Muscle of leg (tissue), 11 donors: ENCODE measurements around the gene CMSS1. TPM values are rescaled to one million over a fixed set of nuclear protein-coding genes. Genes with fewer than 3 reads are reported as not detected.

ENCODE experiments used
- DNase-seq: peaks from one replicate; pipeline ENCODE4 v3.0.0; 2013
- H3K27ac ChIP-seq: one replicate; pipeline ENCODE4 v1.5.1; 2013; ENCODE audit warnings: mild to moderate bottlenecking, low read length, control low read depth
- H3K27me3 ChIP-seq: one replicate; pipeline ENCODE4 v1.6.1; 2013; ENCODE audit warnings: low read length; ENCODE audit not compliant: control insufficient read depth, insufficient read depth
- H3K36me3 ChIP-seq: one replicate; pipeline ENCODE4 v1.6.1; 2013; ENCODE audit warnings: low read length; ENCODE audit not compliant: control insufficient read depth, insufficient read depth
- H3K4me1 ChIP-seq: one replicate; pipeline ENCODE4 v1.6.1; 2013; ENCODE audit warnings: low read length; ENCODE audit not compliant: control insufficient read depth, insufficient read depth
- H3K4me3 ChIP-seq: one replicate; pipeline ENCODE4 v1.5.1; 2013; ENCODE audit warnings: low read length, control low read depth
- H3K9me3 ChIP-seq: replicated peaks from 2 replicates; pipeline ENCODE4 v1.6.1; 2013; ENCODE audit warnings: low read depth, low read length; ENCODE audit not compliant: control insufficient read depth
- WGBS: methylation state at CpG from one replicate; pipeline ENCODE4 v1.1.5; 2013; ENCODE audit warnings: missing lambda C conversion rate; ENCODE audit not compliant: insufficient coverage; 5-methylcytosine and 5-hydroxymethylcytosine counted together
- polyA plus RNA-seq, 8 donors: library from polyadenylated mRNA; unstranded; fragments of 120-200 nt; gene quantifications; one replicate each; pipeline versions ENCODE4 v1.2.1 to v1.2.3, GENCODE V29; 2013; ENCODE audit warnings: inconsistent platforms in 1 of 8, low replicate concordance in 1 of 8; ENCODE audit not compliant: insufficient read length in 8 of 8, insufficient read depth in 1 of 8
- total RNA-seq: library from RNA; stranded (reverse); fragments of 120-200 nt; gene quantifications from one replicate; pipeline ENCODE4 v1.2.4, GENCODE V29; 2013

Gene CMSS1
- total and polyA plus RNA-seq, 9 donors, result 23.8 to 35.0 (median 29.0) TPM

GRCh38 chr3:100030346-100030745 lies 212.7 kb downstream of the CMSS1 start:
- H3K36me3 ChIP-seq, result no peaks in the 10 kb centered on the region
- H3K4me3 ChIP-seq, result no peak overlapping the region
- peaks cover 6% of the 10 kb centered on the region for H3K4me1 ChIP-seq
- no peak overlapping the region for H3K27ac ChIP-seq
- 67% methylated on average over 1 of the region's 3 CpGs for WGBS
- H3K27me3 ChIP-seq, result no peaks in the 10 kb centered on the region
- no peak for DNase-seq
- H3K9me3 ChIP-seq, result no peaks in the 10 kb centered on the region

DNA sequence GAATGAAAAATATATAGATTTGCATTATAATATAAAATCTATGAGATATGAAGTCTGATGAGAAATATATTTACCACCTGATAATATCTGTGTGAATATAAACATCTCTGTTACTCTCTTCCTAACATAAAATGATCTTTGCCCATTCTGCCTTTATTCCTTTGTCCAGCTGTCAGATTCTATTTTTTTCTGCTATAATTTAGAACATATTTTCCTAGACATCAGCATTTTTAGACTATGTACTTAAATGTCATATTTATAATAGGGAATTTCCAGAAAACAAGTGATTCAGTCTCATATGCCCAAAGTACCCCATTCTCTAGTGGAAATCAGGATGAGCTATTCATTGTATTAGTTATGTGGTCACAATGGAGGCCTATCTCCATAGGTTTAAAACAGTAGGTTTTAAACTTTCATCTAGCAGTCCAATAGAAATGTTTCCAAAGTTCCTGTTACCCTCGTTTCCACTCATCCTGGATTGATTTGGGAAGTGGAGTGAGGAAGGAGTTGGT lies 213.3 kb downstream of the CMSS1 start:
- no peak for DNase-seq
- no peak overlapping the region for H3K4me3 ChIP-seq
- WGBS, result no CpG with 5 or more reads among the region's 1 CpG
- H3K27me3 ChIP-seq, result no peaks in the 10 kb centered on the region
- no peaks in the 10 kb centered on the region for H3K9me3 ChIP-seq
- H3K36me3 ChIP-seq, result no peaks in the 10 kb centered on the region
- H3K4me1 ChIP-seq, result peaks cover 6% of the 10 kb centered on the region
- H3K27ac ChIP-seq, result no peak overlapping the region

GRCh38 chr3:100032243-100032642 lies 214.6 kb downstream of the CMSS1 start:
- no peak for DNase-seq
- Histone ChIP-seq H3K4me1 (peaks cover 6% of the 10 kb centered on the region), H3K27me3 (no peaks in the 10 kb centered on the region), H3K27ac (no peak overlapping the region), H3K9me3 (no peaks in the 10 kb centered on the region), H3K4me3 (no peak overlapping the region), H3K36me3 (no peaks in the 10 kb centered on the region)
- WGBS, result 82% methylated on average over 2 of the region's 5 CpGs

DNA sequence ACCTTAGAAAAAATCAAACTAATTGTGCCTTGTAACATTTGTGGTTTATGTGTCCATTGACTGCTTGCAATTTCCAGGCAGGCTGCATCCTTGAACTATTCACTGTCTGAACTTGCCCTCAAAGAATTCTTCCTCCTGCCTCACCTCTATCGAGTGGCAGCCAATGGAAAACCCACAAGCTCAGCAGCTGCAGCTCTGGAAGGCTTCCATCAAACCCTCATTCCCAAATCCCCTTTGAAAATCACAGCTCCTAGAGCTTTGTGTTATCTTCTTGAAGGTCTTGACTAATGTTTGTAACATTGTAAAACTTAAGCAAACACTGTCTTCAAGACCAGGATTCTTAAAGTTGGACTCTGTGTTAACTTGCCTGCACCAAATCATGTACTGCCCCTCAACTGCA lies 215.5 kb downstream of the CMSS1 start:
- peaks cover 6% of the 10 kb centered on the region for H3K4me1 ChIP-seq
- WGBS, result 30% methylated on average over 1 of the region's 1 CpG
- H3K27ac ChIP-seq, result no peak overlapping the region
- no peaks in the 10 kb centered on the region for H3K36me3 ChIP-seq
- H3K27me3 ChIP-seq, result no peaks in the 10 kb centered on the region
- peak; percentile 60 for DNase-seq
- no peak overlapping the region for H3K4me3 ChIP-seq
- H3K9me3 ChIP-seq, result no peaks in the 10 kb centered on the region

DNA sequence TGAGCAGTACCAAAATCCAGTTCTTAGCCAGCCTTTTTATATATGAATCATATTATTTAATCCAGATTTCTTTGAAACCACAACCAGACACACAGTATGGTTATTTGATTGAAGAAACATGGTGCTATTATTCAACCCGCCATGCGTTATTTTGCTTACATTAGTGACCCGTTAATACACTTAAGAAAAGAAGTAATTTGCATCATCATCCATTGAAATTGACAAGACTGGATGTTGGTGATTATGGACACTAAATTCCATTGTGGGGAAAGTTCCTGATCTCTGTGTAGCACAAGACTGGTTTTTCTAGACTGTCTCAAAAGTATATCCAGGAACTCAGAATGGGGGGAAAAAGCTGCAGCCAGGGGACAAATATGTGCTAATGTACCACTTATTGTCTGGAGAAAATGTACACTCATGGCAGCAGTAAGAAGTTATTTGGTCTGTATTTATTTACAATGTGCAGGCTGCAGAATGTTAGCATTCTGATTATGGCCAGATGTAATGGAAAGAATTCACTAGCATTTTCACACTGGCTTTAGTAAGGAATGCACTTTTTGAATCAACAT lies 216.3 kb downstream of the CMSS1 start:
- Histone ChIP-seq H3K4me3 (no peak overlapping the region), H3K9me3 (no peaks in the 10 kb centered on the region), H3K27me3 (no peaks in the 10 kb centered on the region), H3K4me1 (peaks cover 6% of the 10 kb centered on the region), H3K27ac (no peak overlapping the region), H3K36me3 (no peaks in the 10 kb centered on the region)
- DNase-seq, result peak; percentile 74
- WGBS, result no CpG with 5 or more reads among the region's 3 CpGs

DNA sequence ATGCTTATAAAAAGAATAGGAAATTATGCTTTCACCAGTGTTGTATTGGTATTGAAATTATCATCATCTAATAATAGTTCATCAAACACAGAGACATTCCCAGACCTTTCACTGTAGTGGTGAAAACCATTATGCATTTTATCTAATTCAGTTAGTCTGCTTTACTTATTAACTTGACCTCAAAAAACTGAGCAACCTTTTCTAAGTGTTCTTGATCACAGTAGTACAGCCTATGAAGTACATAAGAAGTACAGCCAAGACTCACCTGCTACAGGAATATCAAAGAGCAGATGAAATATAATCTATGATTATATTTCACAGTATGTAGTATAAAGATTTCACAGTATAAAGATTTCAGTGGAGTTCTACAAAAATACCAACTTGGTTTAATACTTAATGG lies 221.4 kb downstream of the CMSS1 start:
- H3K4me1 ChIP-seq, result peaks cover 7% of the 10 kb centered on the region
- H3K27ac ChIP-seq, result no peak overlapping the region
- no peak overlapping the region for H3K4me3 ChIP-seq

GRCh38 chr3:100040451-100041225 lies 223.0 kb downstream of the CMSS1 start:
- no peak overlapping the region for H3K4me3 ChIP-seq
- H3K27ac ChIP-seq, result peak overlapping the region; percentile 94
- peaks cover 9% of the 10 kb centered on the region for H3K4me1 ChIP-seq
- peak; percentile 95 for DNase-seq
- no peaks in the 10 kb centered on the region for H3K9me3 ChIP-seq
- no CpG with 5 or more reads among the region's 3 CpGs for WGBS
- no peaks in the 10 kb centered on the region for H3K36me3 ChIP-seq
- H3K27me3 ChIP-seq, result no peaks in the 10 kb centered on the region

More for the DNA sequence above, 221.4 kb downstream of the CMSS1 start:
- Histone ChIP-seq H3K27me3 (no peaks in the 10 kb centered on the region), H3K36me3 (no peaks in the 10 kb centered on the region), H3K9me3 (no peaks in the 10 kb centered on the region)
- no peak for DNase-seq

DNA sequence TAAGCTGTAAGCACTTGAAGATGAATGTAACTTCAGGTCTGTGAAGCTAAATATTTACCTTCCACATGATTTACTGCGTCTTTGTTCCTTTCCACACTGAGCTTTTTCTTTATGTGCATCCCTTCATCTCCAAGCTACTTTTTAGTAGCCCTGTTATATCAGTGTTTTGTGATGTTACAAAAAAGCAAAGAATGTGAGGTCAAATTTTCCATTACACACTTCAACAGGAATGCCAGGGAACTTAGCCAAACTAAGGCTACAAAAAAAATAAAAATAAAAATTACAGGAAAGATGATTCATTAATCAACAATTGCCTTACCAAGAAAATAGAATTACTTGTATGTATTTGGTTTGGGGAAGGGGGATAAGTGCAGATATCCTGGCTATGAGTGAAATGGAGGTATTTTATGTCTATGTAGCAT lies 223.7 kb downstream of the CMSS1 start:
- peak overlapping the region; percentile 94 for H3K27ac ChIP-seq
- peaks cover 14% of the 10 kb centered on the region for H3K4me1 ChIP-seq
- no peaks in the 10 kb centered on the region for H3K36me3 ChIP-seq
- no peaks in the 10 kb centered on the region for H3K27me3 ChIP-seq
- no CpG with 5 or more reads among the region's 1 CpG for WGBS
- DNase-seq, result peak; percentile 92
- no peak overlapping the region for H3K4me3 ChIP-seq
- no peaks in the 10 kb centered on the region for H3K9me3 ChIP-seq

- DNase-seq, result no peak
- Histone ChIP-seq H3K27me3 (no peaks in the 10 kb centered on the region), H3K4me3 (no peak overlapping the region), H3K4me1 (peaks cover 17% of the 10 kb centered on the region), H3K36me3 (no peaks in the 10 kb centered on the region), H3K9me3 (no peaks in the 10 kb centered on the region), H3K27ac (peak overlapping the region; percentile 94)
- no CpG with 5 or more reads among the region's 6 CpGs for WGBS
Measured at GRCh38 chr3:100042166-100042981, 224.7 kb downstream of the CMSS1 start.

- no peak overlapping the region for H3K4me3 ChIP-seq
- no peak overlapping the region for H3K27ac ChIP-seq
- DNase-seq, result no peak
- H3K27me3 ChIP-seq, result no peaks in the 10 kb centered on the region
- H3K36me3 ChIP-seq, result no peaks in the 10 kb centered on the region
- peaks cover 20% of the 10 kb centered on the region for H3K4me1 ChIP-seq
- no peaks in the 10 kb centered on the region for H3K9me3 ChIP-seq
- no CpG with 5 or more reads among the region's 1 CpG for WGBS
Measured at GRCh38 chr3:100043271-100043670, 225.6 kb downstream of the CMSS1 start.
